ENCODE measurements around the gene RASGRF2. TPM values are rescaled to one million over a fixed set of nuclear protein-coding genes. Genes with fewer than 3 reads are reported as not detected.
"Not testable (repeated sequence)": the region's sequence is repeated elsewhere in the genome, so short reads cannot be mapped to it uniquely, and the experiment has no call there.

Gene RASGRF2
- total RNA-seq, 4 donors from 2014 or later: 19.5 to 45.3 (median 34.6) TPM

DNA sequence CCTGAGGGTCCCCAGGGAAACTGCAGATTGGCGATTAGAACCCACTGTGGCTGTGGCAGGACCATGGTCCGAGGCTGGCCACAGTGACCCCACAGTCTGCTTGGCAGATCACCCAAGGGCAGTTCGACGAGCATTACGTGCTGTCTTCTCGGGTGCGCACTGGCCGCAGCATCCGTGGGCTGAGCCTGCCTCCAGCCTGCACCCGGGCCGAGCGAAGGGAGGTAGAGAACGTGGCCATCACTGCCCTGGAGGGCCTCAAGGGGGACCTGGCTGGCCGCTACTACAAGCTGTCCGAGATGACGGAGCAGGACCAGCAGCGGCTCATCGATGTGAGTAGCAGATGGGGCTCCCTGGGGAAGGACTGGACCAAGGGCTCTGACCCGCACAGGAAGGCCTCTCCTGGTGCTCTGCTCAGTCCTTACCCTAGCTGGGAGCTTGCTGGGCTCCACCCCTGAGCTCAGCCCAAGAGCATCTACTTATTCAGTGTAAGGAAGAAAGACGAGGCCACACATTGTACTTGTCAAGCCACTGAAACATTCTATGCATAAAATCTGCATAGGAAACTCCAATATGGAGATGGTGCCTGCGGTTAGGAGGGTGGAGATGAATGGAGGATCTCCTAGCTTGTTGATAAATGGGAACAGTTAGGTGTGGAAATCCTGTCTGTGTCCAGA is 294.9 kb downstream of the RASGRF2 start:
- no peak for DNase-seq (ENCODE audit: low spot score in 2 of 2)
- WGBS, 2 donors: 89 to 97% methylated on average over 19 to 21 of the region's 21 CpGs
- no peaks in the 10 kb centered on the region for H3K4me1 ChIP-seq
- peaks cover 0 to 51% (median 0%) of the 10 kb centered on the region in 3 donors for H3K36me3 ChIP-seq
- no peak overlapping the region for H3K27ac ChIP-seq
- TF ChIP-seq EP300 (IDR thresholded peaks at IDR 0.05) (no peak), POLR2A (IDR thresholded peaks at IDR 0.05) (no peak), CTCF (IDR thresholded peaks at IDR 0.05) (no peak)
- no peaks in the 10 kb centered on the region for H3K27me3 ChIP-seq
- H3K4me3 ChIP-seq: no peak overlapping the region
- H3K9me3 ChIP-seq: peaks cover 0 to 5% (median 0%) of the 10 kb centered on the region in 4 donors

- Histone ChIP-seq H3K27me3 (no peaks in the 10 kb centered on the region), H3K9me3 (peaks cover 0 to 15% (median 0%) of the 10 kb centered on the region in 4 donors), H3K27ac (no peak overlapping the region), H3K36me3 (peaks cover 0 to 51% (median 0%) of the 10 kb centered on the region in 3 donors), H3K4me3 (no peak overlapping the region), H3K4me1 (no peaks in the 10 kb centered on the region)
- DNase-seq (ENCODE audit: low spot score in 2 of 2): no peak
- TF ChIP-seq POLR2A (IDR thresholded peaks at IDR 0.05): no peak
- TF ChIP-seq CTCF (IDR thresholded peaks at IDR 0.05): no peak
- no peak for TF ChIP-seq EP300 (IDR thresholded peaks at IDR 0.05)
- WGBS, 2 donors: 83 to 90% methylated on average over 1 of the region's 1 CpG
These were observed 296.6 kb downstream of the RASGRF2 start for GRCh38 chr5:81256766-81257165.

DNA sequence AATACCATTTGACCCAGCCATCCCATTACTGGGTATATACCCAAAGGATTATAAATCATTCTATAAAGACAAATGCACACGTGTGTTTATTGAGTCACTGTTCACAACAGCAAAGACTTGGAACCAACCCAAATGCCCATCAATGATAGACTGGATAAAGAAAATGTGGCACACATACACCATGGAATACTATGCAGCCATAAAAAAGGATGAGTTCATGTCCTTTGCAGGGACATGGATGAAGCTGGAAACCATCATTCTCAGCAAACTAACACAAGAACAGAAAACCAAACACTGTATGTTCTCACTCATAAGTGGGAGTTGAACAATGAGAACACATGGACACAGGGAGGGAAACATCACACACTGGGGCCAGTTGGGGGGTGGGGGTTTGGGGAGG is 302.6 kb downstream of the RASGRF2 start:
- H3K27ac ChIP-seq: not testable (repeated sequence)
- 97 to 100% methylated on average over 1 of the region's 1 CpG for WGBS, 2 donors

GRCh38 chr5:81265101-81265500 is 304.9 kb downstream of the RASGRF2 start:
- H3K4me1 ChIP-seq: peaks cover 0 to 9% (median 0%) of the 10 kb centered on the region in 4 donors
- H3K36me3 ChIP-seq: no peaks in the 10 kb centered on the region
- TF ChIP-seq EP300 (IDR thresholded peaks at IDR 0.05): no peak
- TF ChIP-seq POLR2A (IDR thresholded peaks at IDR 0.05): no peak
- no peak for TF ChIP-seq CTCF (IDR thresholded peaks at IDR 0.05)
- H3K9me3 ChIP-seq: peaks cover 0 to 19% (median 0%) of the 10 kb centered on the region in 4 donors
- no peak for DNase-seq (ENCODE audit: low spot score in 2 of 2)
- H3K27ac ChIP-seq: no peak overlapping the region
- H3K4me3 ChIP-seq: no peak overlapping the region
- no peaks in the 10 kb centered on the region for H3K27me3 ChIP-seq

More for the DNA sequence above, 302.6 kb downstream of the RASGRF2 start:
- H3K36me3 ChIP-seq: peaks cover 0 to 17% (median 0%) of the 10 kb centered on the region in 3 donors
- H3K27me3 ChIP-seq; H3K4me3 ChIP-seq; H3K4me1 ChIP-seq; DNase-seq (ENCODE audit: low spot score in 2 of 2): not testable (repeated sequence)
- H3K9me3 ChIP-seq: peaks cover 0 to 24% (median 0%) of the 10 kb centered on the region in 4 donors

DNA sequence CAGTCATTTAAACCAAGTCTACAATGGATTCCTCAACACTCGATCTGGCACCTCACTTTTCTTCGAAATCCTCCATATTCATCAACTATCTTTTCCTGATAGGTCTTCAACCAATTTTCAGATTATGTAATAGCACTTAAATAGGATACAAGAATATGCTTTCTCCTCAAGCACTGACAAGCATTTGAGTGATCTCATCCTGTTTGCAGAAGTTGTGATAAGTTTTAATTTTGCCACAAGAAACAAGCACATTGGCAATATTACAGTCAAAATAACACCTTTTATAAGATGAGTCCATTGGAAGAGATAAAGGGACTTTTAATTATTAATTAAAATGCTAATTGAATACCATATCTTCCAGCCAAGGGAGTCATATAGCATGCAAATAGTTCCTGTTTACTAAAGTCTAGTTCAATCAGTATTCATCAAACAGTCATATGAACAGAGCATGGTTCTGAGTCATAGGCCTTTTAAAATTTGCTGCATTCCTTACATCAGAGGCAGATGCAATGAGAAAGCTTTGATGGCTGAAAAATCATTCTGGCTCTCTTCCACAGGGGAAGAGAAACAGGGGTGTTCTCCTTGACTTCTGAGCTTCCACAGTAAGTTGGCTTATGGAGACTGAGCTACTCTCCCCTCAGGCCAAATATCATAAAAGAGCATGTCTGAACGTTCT is 308.5 kb downstream of the RASGRF2 start:
- peak overlapping the region in 2 of 4 donors; percentile 8 to 49 for H3K27ac ChIP-seq
- 62 to 63% methylated on average over 3 of the region's 3 CpGs for WGBS, 2 donors

More for the DNA sequence above, 308.5 kb downstream of the RASGRF2 start:
- DNase-seq (ENCODE audit: low spot score in 2 of 2): no peak
- H3K4me1 ChIP-seq: peaks cover 0 to 9% (median 0%) of the 10 kb centered on the region in 4 donors
- peaks cover 0 to 27% (median 5%) of the 10 kb centered on the region in 4 donors for H3K9me3 ChIP-seq
- TF ChIP-seq POLR2A (IDR thresholded peaks at IDR 0.05): no peak
- no peak for TF ChIP-seq CTCF (IDR thresholded peaks at IDR 0.05)
- no peak for TF ChIP-seq EP300 (IDR thresholded peaks at IDR 0.05)
- no peak overlapping the region for H3K4me3 ChIP-seq
- no peaks in the 10 kb centered on the region for H3K27me3 ChIP-seq
- no peaks in the 10 kb centered on the region for H3K36me3 ChIP-seq
